CD4-positive, alpha-beta T cell (primary cell): Measurements from ENCODE around the gene PSMA6. TPM values are rescaled to one million over a fixed set of nuclear protein-coding genes. Genes with fewer than 3 reads are reported as not detected.
A peak's percentile ranks its signal among the peaks of the same experiment; 100 is the strongest.

ENCODE experiments used
- ATAC-seq: fragments of 200-7000 bp; cut with Tn5 transposase; one replicate; pipeline ENCODE4 v1.10.0; 2022; ENCODE audit warnings: mild to moderate bottlenecking; ENCODE audit not compliant: poor library complexity
- CTCF ChIA-PET: fragments of 350-600 bp; sonication (Branson Sonifier 250); formaldehyde crosslinking; loops from one replicate; lab custom pipeline; 2021; ENCODE audit warnings: antibody characterized with exemption, inconsistent platforms; lab: Charles Lee
- POLR2A ChIA-PET: fragments of 350-600 bp; sonication (Branson Sonifier 250); formaldehyde crosslinking; loops from one replicate; lab custom pipeline; 2021; ENCODE audit warnings: antibody characterized with exemption, inconsistent platforms; lab: Charles Lee
- DNase-seq, 14 experiments: peaks; one replicate each; pipeline ENCODE4 v3.0.0-alpha.2; 2013 to 2020; ENCODE audit warnings: mixed read lengths in 2 of 14
- H3K27ac ChIP-seq, 2 donors: one replicate each; pipeline versions ENCODE4 v1.5.1 to v1.7.0; 2013; ENCODE audit warnings: low read length in 2 of 2, low read depth in 1 of 2, mild to moderate bottlenecking in 1 of 2
- H3K27me3 ChIP-seq, 2 experiments: 1 replicate in 1 of 2; 2 replicates in 1 of 2; pipeline versions ENCODE4 v1.6.1 to v1.7.0; 2013; ENCODE audit warnings: low read length in 2 of 2, control low read depth in 1 of 2, mild to moderate bottlenecking in 1 of 2, moderate library complexity in 1 of 2; ENCODE audit not compliant: insufficient read depth in 2 of 2, control insufficient read depth in 1 of 2
- H3K36me3 ChIP-seq: one replicate; pipeline ENCODE4 v1.6.1; 2013; ENCODE audit warnings: low read length, control low read depth; ENCODE audit not compliant: insufficient read depth
- H3K4me1 ChIP-seq: one replicate; pipeline ENCODE4 v1.6.1; 2013; ENCODE audit warnings: low read length, control low read depth; ENCODE audit not compliant: insufficient read depth
- H3K4me3 ChIP-seq: one replicate; pipeline ENCODE4 v1.5.1; 2013; ENCODE audit warnings: mild to moderate bottlenecking, low read length, moderate library complexity
- H3K9me3 ChIP-seq, 2 experiments: 1 replicate in 1 of 2; 2 replicates in 1 of 2; pipeline versions ENCODE4 v1.6.1 to v1.7.0; 2013; ENCODE audit warnings: low read length in 2 of 2, mild to moderate bottlenecking in 2 of 2, control low read depth in 1 of 2, moderate library complexity in 1 of 2; ENCODE audit not compliant: control insufficient read depth in 1 of 2, insufficient read depth in 1 of 2
- H3K27ac Mint-ChIP-seq: one replicate; pipeline ENCODE4 v1.8.0; 2020; ENCODE audit warnings: mixed read lengths
- H3K27me3 Mint-ChIP-seq: one replicate; pipeline ENCODE4 v1.8.0; 2021; ENCODE audit warnings: mixed read lengths
- H3K36me3 Mint-ChIP-seq: one replicate; pipeline ENCODE4 v1.8.0; 2021; ENCODE audit warnings: low read depth, mixed read lengths
- H3K4me1 Mint-ChIP-seq: one replicate; pipeline ENCODE4 v1.8.0; 2021; ENCODE audit warnings: low read depth, mixed read lengths
- H3K4me3 Mint-ChIP-seq: one replicate; pipeline ENCODE4 v1.8.0; 2020; ENCODE audit warnings: mild to moderate bottlenecking, mixed read lengths
- H3K9me3 Mint-ChIP-seq: one replicate; pipeline ENCODE4 v1.8.0; 2020; ENCODE audit warnings: mixed read lengths
- intact Hi-C, 2 experiments: fragments of 100-400 bp; cut with DNase I in 1 of 2; cut with micrococcal nuclease in 1 of 2; formaldehyde crosslinking; loops; one replicate each; pipeline versions ENCODE4 v1.15.1 to v1.9.0; 2023 to 2025; cut with DNase I, micrococcal nuclease
- total RNA-seq, 174 experiments: library from RNA in 2 of 174; stranded (reverse) in 2 of 174; gene quantifications; one replicate each; pipeline ENCODE4 v1.2.3 and lab custom pipeline; 2021 to 2026
- TF ChIP-seq, protein P1 (sequence below): fragments of 200-600 bp; IDR thresholded peaks from one replicate; pipeline ENCODE4 v1.8.0; 2022; ENCODE audit warnings: antibody characterized with exemption, mild to moderate bottlenecking

PSMA6 gene
- total RNA-seq, 2 experiments from 2014 or later = 80.8 TPM

DNA sequence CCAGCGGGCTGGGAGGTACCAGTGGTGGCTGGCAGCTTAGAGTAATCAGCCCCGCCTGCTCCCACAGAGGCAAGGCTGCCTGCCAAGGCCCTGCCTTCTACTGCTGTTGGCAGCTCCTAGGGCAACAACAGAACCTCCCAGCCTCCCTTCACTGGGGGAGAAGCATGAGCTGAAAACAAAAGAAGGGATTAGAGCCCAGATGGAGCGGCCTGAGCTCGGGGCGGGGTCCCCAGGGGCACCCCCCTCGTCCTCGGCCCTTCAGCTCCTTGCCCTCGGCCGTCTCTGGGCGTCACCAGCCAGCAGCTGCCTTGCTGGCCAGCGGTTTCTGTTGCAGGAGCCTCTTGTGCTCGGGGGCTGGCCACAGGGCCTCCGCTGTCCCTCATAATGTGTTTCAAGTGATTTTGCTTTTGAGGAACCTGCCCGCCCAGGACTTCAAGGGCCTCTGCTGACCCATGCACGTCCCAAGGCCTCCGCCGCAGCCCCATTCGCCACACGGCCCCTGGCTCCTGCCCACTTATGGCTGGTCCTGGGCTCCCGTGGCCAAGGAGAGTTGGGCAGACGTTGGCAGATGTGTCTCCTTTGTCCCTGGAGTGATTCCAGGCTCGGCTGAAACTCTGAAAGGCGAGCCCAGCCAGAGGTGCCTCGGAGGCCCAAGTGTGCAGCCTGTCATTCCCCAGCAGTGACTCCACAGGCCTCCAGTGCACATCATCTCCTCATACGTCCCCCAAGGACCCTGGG, 49.7 kb downstream of the PSMA6 start:
- no peaks in the 10 kb centered on the region for H3K4me1 Mint-ChIP-seq
- H3K36me3 Mint-ChIP-seq = no peaks in the 10 kb centered on the region
- H3K27ac ChIP-seq = no peak overlapping the region
- peaks cover 41% of the 10 kb centered on the region for H3K4me1 ChIP-seq
- intact Hi-C loops = no loop called here
- H3K27me3 ChIP-seq = no peaks in the 10 kb centered on the region
- TF ChIP-seq, protein P1, sequence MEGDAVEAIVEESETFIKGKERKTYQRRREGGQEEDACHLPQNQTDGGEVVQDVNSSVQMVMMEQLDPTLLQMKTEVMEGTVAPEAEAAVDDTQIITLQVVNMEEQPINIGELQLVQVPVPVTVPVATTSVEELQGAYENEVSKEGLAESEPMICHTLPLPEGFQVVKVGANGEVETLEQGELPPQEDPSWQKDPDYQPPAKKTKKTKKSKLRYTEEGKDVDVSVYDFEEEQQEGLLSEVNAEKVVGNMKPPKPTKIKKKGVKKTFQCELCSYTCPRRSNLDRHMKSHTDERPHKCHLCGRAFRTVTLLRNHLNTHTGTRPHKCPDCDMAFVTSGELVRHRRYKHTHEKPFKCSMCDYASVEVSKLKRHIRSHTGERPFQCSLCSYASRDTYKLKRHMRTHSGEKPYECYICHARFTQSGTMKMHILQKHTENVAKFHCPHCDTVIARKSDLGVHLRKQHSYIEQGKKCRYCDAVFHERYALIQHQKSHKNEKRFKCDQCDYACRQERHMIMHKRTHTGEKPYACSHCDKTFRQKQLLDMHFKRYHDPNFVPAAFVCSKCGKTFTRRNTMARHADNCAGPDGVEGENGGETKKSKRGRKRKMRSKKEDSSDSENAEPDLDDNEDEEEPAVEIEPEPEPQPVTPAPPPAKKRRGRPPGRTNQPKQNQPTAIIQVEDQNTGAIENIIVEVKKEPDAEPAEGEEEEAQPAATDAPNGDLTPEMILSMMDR = no peak
- peak; percentile 66 for ATAC-seq
- H3K4me3 ChIP-seq = no peak overlapping the region
- H3K36me3 ChIP-seq = no peaks in the 10 kb centered on the region
- no peaks in the 10 kb centered on the region for H3K9me3 Mint-ChIP-seq
- no peaks in the 10 kb centered on the region for H3K27me3 Mint-ChIP-seq
- DNase-seq = peak in 6 of 14 experiments; percentile 17 to 81 (median 44)
- no peak overlapping the region for H3K4me3 Mint-ChIP-seq
- ChIA-PET CTCF (interaction anchor here (1.0 kb wide), 1 partner anchor 80 kb away, joined by 3 read pairs; no protein-coding TSS in a partner anchor), POLR2A (interaction anchor here (1.9 kb wide), 1 partner anchor 62 kb away, joined by 7 read pairs; the partner anchor contains the start of gene NFKBIA)
- no peak overlapping the region for H3K27ac Mint-ChIP-seq
- H3K9me3 ChIP-seq = no peaks in the 10 kb centered on the region

DNA sequence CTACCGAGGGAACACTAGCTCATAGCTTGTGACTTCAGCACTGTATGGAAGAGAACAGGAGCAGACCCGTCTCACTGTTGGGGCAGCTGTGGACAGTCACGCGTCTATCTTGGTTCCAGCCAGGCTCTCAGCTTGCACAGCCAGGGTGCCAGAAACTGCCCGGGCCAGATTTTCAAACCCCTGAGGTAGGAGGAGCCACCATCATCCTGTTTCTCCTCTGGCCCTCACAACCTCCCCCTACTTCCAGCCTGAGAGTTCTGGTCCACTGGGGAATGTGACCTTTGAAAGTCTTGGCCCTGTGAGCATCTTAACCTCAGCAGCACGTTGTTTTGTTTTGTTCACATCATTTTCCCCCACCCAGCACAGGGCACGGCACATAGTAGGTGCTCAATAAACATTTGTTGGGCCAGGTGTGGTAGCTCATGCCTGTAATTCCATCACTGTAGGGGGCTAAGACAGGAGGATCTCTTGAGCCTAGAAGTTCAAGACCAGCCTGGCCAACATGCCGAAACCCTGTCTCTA, 50.4 kb downstream of the PSMA6 start:
- Histone ChIP-seq H3K27me3 (no peaks in the 10 kb centered on the region), H3K27ac (no peak overlapping the region), H3K4me3 (no peak overlapping the region), H3K36me3 (no peaks in the 10 kb centered on the region), H3K4me1 (peaks cover 41% of the 10 kb centered on the region), H3K9me3 (no peaks in the 10 kb centered on the region)
- CTCF ChIA-PET = no interaction called here
- H3K27ac Mint-ChIP-seq = no peak overlapping the region
- POLR2A ChIA-PET = interaction anchor here (1.9 kb wide), 1 partner anchor 62 kb away, joined by 7 read pairs; the partner anchor contains the start of gene NFKBIA
- ATAC-seq = no peak
- peaks cover under 1% of the 10 kb centered on the region for H3K4me1 Mint-ChIP-seq
- H3K27me3 Mint-ChIP-seq = peaks cover under 1% of the 10 kb centered on the region
- no peak for DNase-seq
- TF ChIP-seq, protein P1 = no peak
- no peaks in the 10 kb centered on the region for H3K36me3 Mint-ChIP-seq
- intact Hi-C loops = no loop called here
- H3K4me3 Mint-ChIP-seq = no peak overlapping the region
- no peaks in the 10 kb centered on the region for H3K9me3 Mint-ChIP-seq

DNA sequence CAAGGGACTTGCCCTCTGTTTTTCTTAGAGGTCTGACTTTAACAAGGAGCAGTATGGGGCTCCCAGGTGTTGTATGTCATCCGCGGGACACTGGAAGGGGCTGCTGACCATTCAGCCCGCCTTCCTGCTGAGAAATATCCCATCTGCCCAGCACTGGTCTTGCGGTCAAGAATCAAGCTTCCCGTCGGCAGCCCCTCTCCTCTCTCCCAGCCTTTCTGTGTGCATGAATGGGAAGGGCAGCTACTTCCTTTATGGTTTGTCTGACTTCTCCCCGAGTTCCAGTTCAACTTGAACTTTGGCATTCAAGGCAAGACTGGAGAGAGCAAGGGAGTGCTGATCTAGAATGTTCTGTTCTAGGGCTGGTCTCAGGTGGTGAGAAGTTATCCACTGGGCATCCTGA, 51.5 kb downstream of the PSMA6 start:
- Mint-ChIP-seq H3K9me3 (no peaks in the 10 kb centered on the region), H3K4me1 (peaks cover 5% of the 10 kb centered on the region), H3K27ac (no peak overlapping the region), H3K27me3 (peaks cover 4% of the 10 kb centered on the region), H3K36me3 (no peaks in the 10 kb centered on the region), H3K4me3 (no peak overlapping the region)
- DNase-seq (no peak), ATAC-seq (no peak)
- Histone ChIP-seq H3K4me1 (peaks cover 41% of the 10 kb centered on the region), H3K4me3 (no peak overlapping the region), H3K27ac (no peak overlapping the region), H3K27me3 (no peaks in the 10 kb centered on the region), H3K36me3 (no peaks in the 10 kb centered on the region), H3K9me3 (no peaks in the 10 kb centered on the region)
- intact Hi-C loops = no loop called here
- CTCF ChIA-PET = no interaction called here
- TF ChIP-seq, protein P1 = no peak
- POLR2A ChIA-PET = no interaction called here
